GM21447 (cell line): ENCODE data around the gene TSPO.
A peak's percentile ranks its signal among the peaks of the same experiment; 100 is the strongest.
"Not testable (repeated sequence)": the region's sequence is repeated elsewhere in the genome, so short reads cannot be mapped to it uniquely, and the experiment has no call there.

Experiments
- ATAC-seq: cut with Tn5 transposase; IDR thresholded peaks from one replicate; pipeline ENCODE4 v1.9.1; 2021; ENCODE audit not compliant: unreplicated experiment

Gene TSPO

GRCh38 chr22:43129426-43130425 is 21.6 kb upstream of the TSPO start:
- ATAC-seq, result no peak

GRCh38 chr22:43131773-43132501 is 19.4 kb upstream of the TSPO start:
- no peak for ATAC-seq

- no peak for ATAC-seq
Observed at GRCh38 chr22:43133401-43133800, 18.0 kb upstream of the TSPO start.

DNA sequence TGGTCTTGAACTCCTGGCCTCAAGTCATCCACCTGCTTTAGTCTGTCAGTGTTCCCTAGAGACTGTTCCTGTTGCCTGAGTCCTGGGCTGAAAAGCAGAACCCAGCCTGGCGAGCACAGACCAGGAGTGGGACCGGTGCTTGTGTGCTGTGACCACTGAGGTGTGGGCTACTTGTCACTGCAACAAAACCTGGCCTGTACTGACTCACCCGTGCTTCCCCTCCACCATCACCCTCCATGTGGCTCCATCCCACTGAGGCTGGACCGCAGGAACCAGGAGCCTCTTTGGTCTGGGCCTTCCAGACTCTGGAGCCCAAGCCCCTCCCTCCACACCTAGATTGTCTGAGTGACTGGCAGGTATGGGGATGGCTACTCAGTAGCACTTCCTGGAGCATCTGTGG is 16.8 kb upstream of the TSPO start:
- no peak for ATAC-seq

- ATAC-seq, result no peak
Observed at GRCh38 chr22:43135565-43135964, 15.8 kb upstream of the TSPO start.

DNA sequence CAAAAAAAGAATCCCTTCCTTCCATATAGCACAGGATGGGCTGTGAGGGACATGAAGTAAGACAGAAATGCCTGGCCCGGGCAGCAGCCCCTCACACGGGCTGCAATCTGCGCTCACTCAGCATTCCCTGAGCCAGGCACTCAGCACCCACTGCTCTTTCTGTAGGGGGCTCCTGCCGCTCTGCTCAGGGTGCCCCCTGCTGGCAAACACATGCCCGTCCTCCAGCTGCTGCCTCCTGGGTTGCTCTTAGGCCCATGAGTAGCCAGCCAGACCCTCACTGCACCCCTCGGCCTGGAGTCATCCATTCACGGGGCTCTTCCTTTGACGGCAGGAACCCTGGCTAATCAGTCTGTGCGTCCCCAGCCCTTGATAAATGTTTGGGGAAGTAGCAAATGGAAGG is 15.1 kb upstream of the TSPO start:
- ATAC-seq, result no peak

GRCh38 chr22:43136801-43137200 is 14.6 kb upstream of the TSPO start:
- no peak for ATAC-seq

DNA sequence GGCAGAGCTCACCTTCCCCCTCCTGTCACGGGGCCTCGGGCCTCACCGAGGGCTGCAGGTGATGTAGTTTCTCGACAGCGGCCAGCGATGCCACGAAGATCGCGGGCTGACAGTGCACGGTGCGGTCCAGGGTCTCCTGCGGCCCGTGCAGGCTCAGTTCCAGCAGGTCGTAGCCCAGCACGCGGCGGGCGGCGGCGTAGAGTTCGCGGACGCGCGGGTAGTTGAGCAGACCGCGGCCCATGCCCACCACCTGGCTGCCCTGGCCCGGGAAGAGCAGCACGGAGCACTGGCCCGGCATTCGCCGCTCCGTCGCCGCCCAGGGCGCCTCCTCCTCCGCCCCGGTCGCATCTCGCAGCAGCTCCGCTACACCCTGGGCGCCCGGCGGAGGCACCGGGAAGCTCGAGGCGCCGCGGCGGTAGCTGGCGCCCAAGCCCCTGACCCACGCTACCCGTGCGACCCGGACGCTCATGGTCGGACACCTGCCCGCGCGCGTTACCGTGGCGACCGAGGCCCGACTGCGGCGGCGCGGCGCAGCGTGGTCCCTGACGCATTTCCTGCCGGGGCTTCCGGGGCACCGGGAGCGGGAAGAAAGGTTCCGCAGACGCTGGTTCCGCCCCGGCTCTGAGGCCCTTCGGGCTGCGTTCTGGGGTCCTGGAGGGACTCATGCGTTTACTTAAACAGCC is 8.3 kb upstream of the TSPO start, which contains the start of gene MCAT:
Gene MCAT (minus strand): TSS at position 519 of the 683 bp plus-strand sequence. CDS start 50 bp downstream, at position 469.
- peak; percentile 74 for ATAC-seq

- ATAC-seq, result no peak
Observed at GRCh38 chr22:43144949-43145348, 6.4 kb upstream of the TSPO start.

DNA sequence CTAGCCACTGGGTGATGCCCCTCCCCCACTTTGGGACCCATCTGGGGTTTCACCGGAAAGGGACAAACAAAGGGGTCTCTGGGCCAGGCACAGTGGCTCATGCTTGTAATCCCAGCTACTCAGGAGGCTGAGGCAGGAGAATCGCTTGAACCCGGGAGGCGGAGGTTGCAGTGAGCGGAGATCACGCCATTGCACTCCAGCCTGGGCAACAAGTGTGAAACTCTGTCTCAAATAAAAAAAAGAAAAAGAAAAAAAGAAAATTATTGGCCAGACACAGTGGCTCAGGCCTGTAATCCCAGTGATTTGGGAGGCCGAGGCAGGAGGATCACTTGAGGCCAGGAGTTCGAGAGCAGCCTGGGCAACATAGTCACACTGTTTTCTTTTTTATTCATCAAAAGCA is 6.0 kb upstream of the TSPO start:
- not testable (repeated sequence) for ATAC-seq

- ATAC-seq, result not testable (repeated sequence)
Observed at GRCh38 chr22:43146332-43146731, 5.0 kb upstream of the TSPO start.

- no peak for ATAC-seq
Observed at GRCh38 chr22:43147821-43148220, 3.5 kb upstream of the TSPO start.

DNA sequence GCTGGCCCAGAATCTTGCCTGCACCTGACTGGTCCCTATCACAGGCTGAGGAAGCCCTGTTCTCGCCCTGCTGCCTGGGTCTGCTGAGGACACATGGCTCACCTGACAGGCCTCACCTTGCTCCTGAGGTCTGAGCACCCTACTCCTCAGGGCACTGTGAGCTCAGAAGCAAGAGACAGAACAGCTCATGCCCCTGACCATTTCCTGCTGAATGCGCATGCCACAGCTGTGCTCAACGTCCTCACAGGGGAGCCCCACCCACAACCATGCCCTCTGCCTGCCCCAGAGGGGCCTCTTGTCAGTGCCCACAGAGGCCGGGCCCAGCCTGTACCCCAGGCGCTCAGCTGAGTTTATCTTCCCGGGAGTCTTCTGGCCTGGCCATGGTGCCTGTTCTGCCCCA is 2.8 kb upstream of the TSPO start:
- ATAC-seq, result no peak

DNA sequence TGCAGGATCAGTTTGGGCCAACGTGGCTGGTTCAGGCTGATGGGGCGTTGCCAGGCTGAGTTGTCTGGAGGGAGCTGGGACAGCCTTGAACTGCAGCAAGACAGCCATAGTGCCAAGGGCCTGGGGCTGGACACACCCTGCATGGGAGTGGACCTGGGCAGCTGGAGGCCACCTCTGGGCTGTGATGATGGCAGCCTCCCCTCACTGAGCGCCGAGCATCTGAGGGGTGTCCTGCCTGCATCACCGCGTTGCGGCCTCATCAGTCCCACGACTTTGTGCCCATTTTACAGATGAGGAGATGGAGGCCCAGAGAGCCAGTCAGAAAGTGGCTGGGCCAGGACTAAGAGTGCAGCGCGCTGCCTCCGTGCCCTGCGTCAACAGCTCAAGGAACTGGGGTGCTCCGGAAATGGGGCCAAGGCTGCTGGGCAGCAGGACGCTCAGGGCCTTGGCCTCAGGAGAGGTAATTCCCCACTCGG is 590 bp upstream of the TSPO start:
- ATAC-seq, result no peak

GRCh38 chr22:43152003-43152356 is 621 bp downstream of the TSPO start:
- no peak for ATAC-seq

DNA sequence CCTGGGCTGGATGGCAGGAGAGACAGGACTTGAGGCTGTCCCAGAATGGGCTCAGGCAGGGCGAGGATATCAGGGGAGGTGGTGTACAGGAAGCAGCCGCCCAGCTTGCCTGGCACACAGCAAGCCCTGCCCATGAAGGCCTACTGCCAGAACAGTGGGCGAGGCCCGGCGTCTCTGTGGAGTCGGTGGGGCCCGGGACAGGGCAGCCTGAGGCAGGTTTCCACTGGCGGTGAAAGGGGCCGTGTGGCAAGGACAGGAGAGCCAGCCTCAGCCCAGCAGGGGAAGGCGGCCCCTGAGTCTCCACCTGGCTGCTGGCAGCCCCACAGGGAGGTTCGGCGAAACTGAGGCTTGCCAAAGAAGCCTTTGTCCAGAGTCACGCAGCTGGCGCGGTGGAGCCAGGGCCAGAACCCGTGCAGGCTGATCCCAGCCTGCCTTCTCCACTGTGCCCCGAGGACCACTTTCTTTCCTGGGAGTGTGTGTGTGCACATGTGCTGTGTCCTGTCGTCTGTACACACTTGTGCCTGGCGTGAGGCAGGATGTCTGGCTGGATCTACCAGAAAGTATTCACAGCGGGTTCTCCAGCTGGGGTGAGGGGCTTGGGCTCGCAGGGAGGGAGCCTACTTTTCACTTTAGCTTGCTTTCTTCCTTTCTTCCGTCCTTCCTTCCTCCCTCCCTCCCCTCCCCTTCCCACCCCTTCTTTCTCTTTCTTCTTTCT is 1.2 kb downstream of the TSPO start:
- no peak for ATAC-seq

GRCh38 chr22:43153899-43154298 is 2.5 kb downstream of the TSPO start:
- ATAC-seq, result no peak

GRCh38 chr22:43154887-43155536 is 3.7 kb downstream of the TSPO start:
- no peak for ATAC-seq

DNA sequence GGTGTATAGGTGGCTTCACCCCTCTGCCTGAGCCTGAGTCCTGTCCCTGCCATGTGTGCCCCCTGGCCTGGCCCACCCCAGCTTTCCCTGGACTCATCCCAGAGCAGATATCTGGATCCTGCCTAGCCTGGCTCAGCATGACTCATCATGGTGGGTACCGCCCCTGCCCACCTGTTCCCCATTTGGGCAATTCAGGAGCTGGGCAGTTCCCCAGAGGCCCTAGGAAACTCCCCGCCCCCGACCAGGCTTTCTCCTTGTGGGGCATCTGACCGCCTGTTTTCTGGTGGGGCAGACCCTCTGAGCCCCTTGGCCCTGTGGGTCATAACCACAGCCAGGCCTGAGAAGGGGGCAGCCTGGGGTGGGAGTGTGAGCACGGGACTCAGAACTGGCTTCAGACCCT is 4.4 kb downstream of the TSPO start:
- ATAC-seq, result no peak

- ATAC-seq, result no peak
Observed at GRCh38 chr22:43156413-43156812, 5.1 kb downstream of the TSPO start.
